GM12891 (cell line): ENCODE data around the gene RBKS.

Experiments used
- PAX5 ChIP-seq: IDR thresholded peaks from 2 replicates; pipeline ENCODE4 v1.6.1; 2011; ENCODE audit warnings: low read length, moderate library complexity, mild to moderate bottlenecking; ENCODE audit not compliant: insufficient read depth, severe bottlenecking
- POLR2A ChIP-seq: IDR thresholded peaks from 2 replicates; pipeline ENCODE4 v1.6.1; 2011; ENCODE audit warnings: low read depth, low read length, control low read depth
- POLR2AphosphoS5 ChIP-seq: IDR thresholded peaks from 2 replicates; pipeline ENCODE4 v1.6.1; 2011; ENCODE audit warnings: low read depth, low read length, control low read depth
- SPI1 ChIP-seq: IDR thresholded peaks from 2 replicates; pipeline ENCODE4 v1.6.1; 2011; ENCODE audit warnings: low read depth, low read length, control low read depth
- TAF1 ChIP-seq: IDR thresholded peaks from 2 replicates; pipeline ENCODE4 v1.6.1; 2011; ENCODE audit warnings: low read depth, low read length, control low read depth

GRCh38 chr2:27854229-27854862 lies 35.8 kb downstream of the RBKS start:
- no peak for TF ChIP-seq TAF1
- TF ChIP-seq POLR2A: no peak
- no peak for TF ChIP-seq SPI1
- TF ChIP-seq POLR2AphosphoS5: no peak
- no peak for TF ChIP-seq PAX5
